GM12878 (cell line): ENCODE data around the gene ZNF19. TPM values are rescaled to one million over a fixed set of nuclear protein-coding genes. Genes with fewer than 3 reads are reported as not detected.

Source experiments
- CREM ChIP-seq: IDR thresholded peaks from 2 replicates; pipeline ENCODE4 v1.6.1; 2014; ENCODE audit warnings: antibody characterized with exemption, low read depth
- NRF1 ChIP-seq: conservative IDR thresholded peaks from 2 replicates; pipeline ENCODE4 v1.6.1; 2011; ENCODE audit warnings: mild to moderate bottlenecking, low read depth, low read length, improper control_type of control experiment
- POLR2AphosphoS2 ChIP-seq: IDR thresholded peaks from 2 replicates; pipeline ENCODE4 v1.6.1; 2011; ENCODE audit warnings: low read depth, mild to moderate bottlenecking, low read length, improper control_type of control experiment, moderate library complexity
- RAD21 ChIP-seq: IDR thresholded peaks from 2 replicates; pipeline ENCODE4 v1.6.1; 2011; ENCODE audit warnings: mild to moderate bottlenecking, low read depth, low read length, moderate library complexity; ENCODE audit not compliant: insufficient read depth
- RBBP5 ChIP-seq: fragments of 200-600 bp; sonication (generic); conservative IDR thresholded peaks from 2 replicates; pipeline ENCODE4 v1.6.1; 2016
- RCOR1 ChIP-seq: conservative IDR thresholded peaks from 2 replicates; pipeline ENCODE4 v1.6.1; 2012; ENCODE audit warnings: low read depth, low read length, improper control_type of control experiment
- YY1 ChIP-seq: IDR thresholded peaks from 2 replicates; pipeline ENCODE4 v1.6.1; 2011; ENCODE audit warnings: low read depth, mild to moderate bottlenecking, low read length
- ZNF274 ChIP-seq: IDR thresholded peaks from one replicate; pipeline ENCODE4 v1.8.0; 2011; ENCODE audit not compliant: insufficient read length, insufficient read depth
- ZNF622 ChIP-seq: fragments of 450-650 bp; IDR thresholded peaks from 2 replicates; pipeline ENCODE4 v1.6.1; 2017; ENCODE audit warnings: mild to moderate bottlenecking, inconsistent platforms
- polyA plus RNA-seq, 11 experiments: library from polyadenylated mRNA; depleted of rRNA in 4 of 11; unstranded in 6 of 11; stranded (reverse) in 5 of 11; fragments of >200 nt; fragmentation: Nextera tagmentation in 4 of 11; fragmentation: Illumina TruSeq in 1 of 11; extraction: Ambion mirVana in 4 of 11; extraction: Trizol in 1 of 11; gene quantifications; 1 replicate in 1 of 11; 2 replicates in 10 of 11; pipeline versions ENCODE4 v1.2.1 to v1.2.3, GENCODE V29; 2011 to 2016; ENCODE audit warnings: inconsistent platforms in 2 of 11, missing spikeins in 2 of 11, low read depth in 1 of 11
- total RNA-seq, 4 experiments: library from RNA; depleted of rRNA in 3 of 4; stranded (reverse); fragments of >200 nt in 3 of 4; fragmentation: Illumina TruSeq in 1 of 4; extraction: Trizol in 1 of 4; gene quantifications; 2 replicates each; pipeline versions ENCODE4 v1.2.1 to v1.2.3, GENCODE V29; 2013 to 2021
- TF ChIP-seq, protein P1 (sequence below): IDR thresholded peaks from 2 replicates; pipeline ENCODE4 v1.6.1; 2012; ENCODE audit warnings: improper control_type of control experiment, low read depth, low read length; ENCODE audit not compliant: insufficient replicate concordance
- TF ChIP-seq, protein P2 (sequence below): fragments of 450-650 bp; formaldehyde crosslinking; IDR thresholded peaks from 2 replicates; pipeline ENCODE4 v1.4.0; 2020; ENCODE audit warnings: mild to moderate bottlenecking, moderate library complexity
- TF ChIP-seq, protein P3 (sequence below): fragments of 450-650 bp; IDR thresholded peaks from 2 replicates; pipeline ENCODE4 v1.6.1; 2014; ENCODE audit warnings: mild to moderate bottlenecking
- TF ChIP-seq, protein P4 (sequence below): fragments of 450-650 bp; IDR thresholded peaks from 2 replicates; pipeline ENCODE4 v1.6.1; 2018; ENCODE audit warnings: mild to moderate bottlenecking, low read depth, moderate library complexity; ENCODE audit not compliant: partially characterized antibody
- TF ChIP-seq, protein P5 (sequence below): fragments of 450-650 bp; IDR thresholded peaks from 2 replicates; pipeline ENCODE4 v1.6.1; 2017; ENCODE audit warnings: borderline replicate concordance

The ZNF19 gene
- total and polyA plus RNA-seq, 10 of the 15 experiments (the other 5 are each of a cell fraction or from before 2014, with no cell fraction given), result 1.0 to 3.3 (median 2.0) TPM

DNA sequence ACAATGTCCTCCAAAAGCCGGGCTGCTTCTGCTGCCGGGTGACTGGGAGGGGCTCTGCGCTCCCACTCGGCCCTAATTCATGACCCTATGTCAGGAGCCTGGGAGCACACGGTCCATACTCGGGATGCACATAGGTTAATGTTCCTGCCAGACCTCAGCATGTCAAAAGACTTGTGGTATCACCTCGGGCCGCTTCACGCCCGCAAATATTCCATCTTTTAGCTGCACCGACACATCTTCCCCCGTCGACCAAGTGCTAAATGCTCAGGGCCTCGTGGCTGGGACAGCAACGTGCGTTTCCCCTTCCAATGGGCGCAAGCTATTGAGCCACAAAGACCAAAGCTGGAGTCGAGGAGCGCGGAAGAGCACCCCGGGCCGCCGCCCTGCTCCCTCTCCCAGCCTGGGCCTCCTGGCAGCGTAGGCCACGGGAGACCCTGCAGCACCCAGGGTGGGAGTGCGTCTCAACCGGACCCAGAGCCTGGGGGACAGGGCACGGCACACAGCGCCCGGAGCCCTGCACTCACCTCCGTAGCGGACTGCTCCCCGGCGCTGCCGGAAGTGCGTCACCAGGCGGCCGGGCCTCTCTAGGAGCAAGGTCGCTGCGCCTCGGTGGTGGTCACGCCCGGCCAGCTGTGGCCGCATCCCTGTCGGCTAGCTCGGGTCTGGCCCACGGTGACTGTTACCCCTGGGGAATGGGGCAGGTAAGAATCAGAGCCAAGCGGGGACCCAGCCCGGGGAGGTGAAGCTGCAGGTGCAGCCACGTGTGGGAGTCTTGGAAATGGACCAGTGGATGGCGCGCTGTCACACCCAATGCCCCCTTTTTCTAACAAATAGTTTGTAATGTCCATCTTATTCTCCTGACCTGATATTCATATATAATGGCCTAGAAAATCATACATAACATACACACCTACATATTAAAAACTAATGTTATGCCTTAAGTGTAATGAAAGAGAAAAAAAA lies 27.2 kb downstream of the ZNF19 start, which contains the start of gene ZNF23 (continued):
- TF ChIP-seq NRF1 (no peak), CREM (peak; percentile 99), ZNF274 (no peak), YY1 (peak; percentile 60; the same call in 1 of the 2 replicates), ZNF622 (no peak), RBBP5 (no peak), POLR2AphosphoS2 (peak; percentile 97), RAD21 (no peak), RCOR1 (no peak)
- TF ChIP-seq, protein P1, sequence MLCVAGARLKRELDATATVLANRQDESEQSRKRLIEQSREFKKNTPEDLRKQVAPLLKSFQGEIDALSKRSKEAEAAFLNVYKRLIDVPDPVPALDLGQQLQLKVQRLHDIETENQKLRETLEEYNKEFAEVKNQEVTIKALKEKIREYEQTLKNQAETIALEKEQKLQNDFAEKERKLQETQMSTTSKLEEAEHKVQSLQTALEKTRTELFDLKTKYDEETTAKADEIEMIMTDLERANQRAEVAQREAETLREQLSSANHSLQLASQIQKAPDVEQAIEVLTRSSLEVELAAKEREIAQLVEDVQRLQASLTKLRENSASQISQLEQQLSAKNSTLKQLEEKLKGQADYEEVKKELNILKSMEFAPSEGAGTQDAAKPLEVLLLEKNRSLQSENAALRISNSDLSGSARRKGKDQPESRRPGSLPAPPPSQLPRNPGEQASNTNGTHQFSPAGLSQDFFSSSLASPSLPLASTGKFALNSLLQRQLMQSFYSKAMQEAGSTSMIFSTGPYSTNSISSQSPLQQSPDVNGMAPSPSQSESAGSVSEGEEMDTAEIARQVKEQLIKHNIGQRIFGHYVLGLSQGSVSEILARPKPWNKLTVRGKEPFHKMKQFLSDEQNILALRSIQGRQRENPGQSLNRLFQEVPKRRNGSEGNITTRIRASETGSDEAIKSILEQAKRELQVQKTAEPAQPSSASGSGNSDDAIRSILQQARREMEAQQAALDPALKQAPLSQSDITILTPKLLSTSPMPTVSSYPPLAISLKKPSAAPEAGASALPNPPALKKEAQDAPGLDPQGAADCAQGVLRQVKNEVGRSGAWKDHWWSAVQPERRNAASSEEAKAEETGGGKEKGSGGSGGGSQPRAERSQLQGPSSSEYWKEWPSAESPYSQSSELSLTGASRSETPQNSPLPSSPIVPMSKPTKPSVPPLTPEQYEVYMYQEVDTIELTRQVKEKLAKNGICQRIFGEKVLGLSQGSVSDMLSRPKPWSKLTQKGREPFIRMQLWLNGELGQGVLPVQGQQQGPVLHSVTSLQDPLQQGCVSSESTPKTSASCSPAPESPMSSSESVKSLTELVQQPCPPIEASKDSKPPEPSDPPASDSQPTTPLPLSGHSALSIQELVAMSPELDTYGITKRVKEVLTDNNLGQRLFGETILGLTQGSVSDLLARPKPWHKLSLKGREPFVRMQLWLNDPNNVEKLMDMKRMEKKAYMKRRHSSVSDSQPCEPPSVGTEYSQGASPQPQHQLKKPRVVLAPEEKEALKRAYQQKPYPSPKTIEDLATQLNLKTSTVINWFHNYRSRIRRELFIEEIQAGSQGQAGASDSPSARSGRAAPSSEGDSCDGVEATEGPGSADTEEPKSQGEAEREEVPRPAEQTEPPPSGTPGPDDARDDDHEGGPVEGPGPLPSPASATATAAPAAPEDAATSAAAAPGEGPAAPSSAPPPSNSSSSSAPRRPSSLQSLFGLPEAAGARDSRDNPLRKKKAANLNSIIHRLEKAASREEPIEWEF, result no peak
- TF ChIP-seq, protein P2, sequence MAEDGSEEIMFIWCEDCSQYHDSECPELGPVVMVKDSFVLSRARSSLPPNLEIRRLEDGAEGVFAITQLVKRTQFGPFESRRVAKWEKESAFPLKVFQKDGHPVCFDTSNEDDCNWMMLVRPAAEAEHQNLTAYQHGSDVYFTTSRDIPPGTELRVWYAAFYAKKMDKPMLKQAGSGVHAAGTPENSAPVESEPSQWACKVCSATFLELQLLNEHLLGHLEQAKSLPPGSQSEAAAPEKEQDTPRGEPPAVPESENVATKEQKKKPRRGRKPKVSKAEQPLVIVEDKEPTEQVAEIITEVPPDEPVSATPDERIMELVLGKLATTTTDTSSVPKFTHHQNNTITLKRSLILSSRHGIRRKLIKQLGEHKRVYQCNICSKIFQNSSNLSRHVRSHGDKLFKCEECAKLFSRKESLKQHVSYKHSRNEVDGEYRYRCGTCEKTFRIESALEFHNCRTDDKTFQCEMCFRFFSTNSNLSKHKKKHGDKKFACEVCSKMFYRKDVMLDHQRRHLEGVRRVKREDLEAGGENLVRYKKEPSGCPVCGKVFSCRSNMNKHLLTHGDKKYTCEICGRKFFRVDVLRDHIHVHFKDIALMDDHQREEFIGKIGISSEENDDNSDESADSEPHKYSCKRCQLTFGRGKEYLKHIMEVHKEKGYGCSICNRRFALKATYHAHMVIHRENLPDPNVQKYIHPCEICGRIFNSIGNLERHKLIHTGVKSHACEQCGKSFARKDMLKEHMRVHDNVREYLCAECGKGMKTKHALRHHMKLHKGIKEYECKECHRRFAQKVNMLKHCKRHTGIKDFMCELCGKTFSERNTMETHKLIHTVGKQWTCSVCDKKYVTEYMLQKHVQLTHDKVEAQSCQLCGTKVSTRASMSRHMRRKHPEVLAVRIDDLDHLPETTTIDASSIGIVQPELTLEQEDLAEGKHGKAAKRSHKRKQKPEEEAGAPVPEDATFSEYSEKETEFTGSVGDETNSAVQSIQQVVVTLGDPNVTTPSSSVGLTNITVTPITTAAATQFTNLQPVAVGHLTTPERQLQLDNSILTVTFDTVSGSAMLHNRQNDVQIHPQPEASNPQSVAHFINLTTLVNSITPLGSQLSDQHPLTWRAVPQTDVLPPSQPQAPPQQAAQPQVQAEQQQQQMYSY, result no peak
- TF ChIP-seq, protein P3, sequence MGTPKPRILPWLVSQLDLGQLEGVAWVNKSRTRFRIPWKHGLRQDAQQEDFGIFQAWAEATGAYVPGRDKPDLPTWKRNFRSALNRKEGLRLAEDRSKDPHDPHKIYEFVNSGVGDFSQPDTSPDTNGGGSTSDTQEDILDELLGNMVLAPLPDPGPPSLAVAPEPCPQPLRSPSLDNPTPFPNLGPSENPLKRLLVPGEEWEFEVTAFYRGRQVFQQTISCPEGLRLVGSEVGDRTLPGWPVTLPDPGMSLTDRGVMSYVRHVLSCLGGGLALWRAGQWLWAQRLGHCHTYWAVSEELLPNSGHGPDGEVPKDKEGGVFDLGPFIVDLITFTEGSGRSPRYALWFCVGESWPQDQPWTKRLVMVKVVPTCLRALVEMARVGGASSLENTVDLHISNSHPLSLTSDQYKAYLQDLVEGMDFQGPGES, result no peak
- TF ChIP-seq, protein P4, sequence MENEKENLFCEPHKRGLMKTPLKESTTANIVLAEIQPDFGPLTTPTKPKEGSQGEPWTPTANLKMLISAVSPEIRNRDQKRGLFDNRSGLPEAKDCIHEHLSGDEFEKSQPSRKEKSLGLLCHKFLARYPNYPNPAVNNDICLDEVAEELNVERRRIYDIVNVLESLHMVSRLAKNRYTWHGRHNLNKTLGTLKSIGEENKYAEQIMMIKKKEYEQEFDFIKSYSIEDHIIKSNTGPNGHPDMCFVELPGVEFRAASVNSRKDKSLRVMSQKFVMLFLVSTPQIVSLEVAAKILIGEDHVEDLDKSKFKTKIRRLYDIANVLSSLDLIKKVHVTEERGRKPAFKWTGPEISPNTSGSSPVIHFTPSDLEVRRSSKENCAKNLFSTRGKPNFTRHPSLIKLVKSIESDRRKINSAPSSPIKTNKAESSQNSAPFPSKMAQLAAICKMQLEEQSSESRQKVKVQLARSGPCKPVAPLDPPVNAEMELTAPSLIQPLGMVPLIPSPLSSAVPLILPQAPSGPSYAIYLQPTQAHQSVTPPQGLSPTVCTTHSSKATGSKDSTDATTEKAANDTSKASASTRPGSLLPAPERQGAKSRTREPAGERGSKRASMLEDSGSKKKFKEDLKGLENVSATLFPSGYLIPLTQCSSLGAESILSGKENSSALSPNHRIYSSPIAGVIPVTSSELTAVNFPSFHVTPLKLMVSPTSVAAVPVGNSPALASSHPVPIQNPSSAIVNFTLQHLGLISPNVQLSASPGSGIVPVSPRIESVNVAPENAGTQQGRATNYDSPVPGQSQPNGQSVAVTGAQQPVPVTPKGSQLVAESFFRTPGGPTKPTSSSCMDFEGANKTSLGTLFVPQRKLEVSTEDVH, result peak; percentile 58
- TF ChIP-seq, protein P5, sequence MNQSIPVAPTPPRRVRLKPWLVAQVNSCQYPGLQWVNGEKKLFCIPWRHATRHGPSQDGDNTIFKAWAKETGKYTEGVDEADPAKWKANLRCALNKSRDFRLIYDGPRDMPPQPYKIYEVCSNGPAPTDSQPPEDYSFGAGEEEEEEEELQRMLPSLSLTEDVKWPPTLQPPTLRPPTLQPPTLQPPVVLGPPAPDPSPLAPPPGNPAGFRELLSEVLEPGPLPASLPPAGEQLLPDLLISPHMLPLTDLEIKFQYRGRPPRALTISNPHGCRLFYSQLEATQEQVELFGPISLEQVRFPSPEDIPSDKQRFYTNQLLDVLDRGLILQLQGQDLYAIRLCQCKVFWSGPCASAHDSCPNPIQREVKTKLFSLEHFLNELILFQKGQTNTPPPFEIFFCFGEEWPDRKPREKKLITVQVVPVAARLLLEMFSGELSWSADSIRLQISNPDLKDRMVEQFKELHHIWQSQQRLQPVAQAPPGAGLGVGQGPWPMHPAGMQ, result no peak
